ENCODE results near the gene MUC4. TPM values are rescaled to one million over a fixed set of nuclear protein-coding genes. Genes with fewer than 3 reads are reported as not detected.

MUC4 gene
- total and polyA plus RNA-seq, 2 experiments from 2014 or later = 1.3 TPM

- DNase-seq (ENCODE audit: low spot score) = no peak
These were observed 5.9 kb upstream of the MUC4 start for GRCh38 chr3:195817578-195818135.

More at GRCh38 chr3:195817578-195818135, 5.9 kb upstream of the MUC4 start:
- no peaks in the 10 kb centered on the region for H3K36me3 Mint-ChIP-seq (ENCODE audit: low read depth)
- Histone ChIP-seq H3K4me3 (no peak overlapping the region), H3K27me3 (ENCODE audit: insufficient read depth) (no peaks in the 10 kb centered on the region), H2AFZ (peak overlapping the region; percentile 23; the same call in 1 of the 2 replicates), H3K9me2 (ENCODE audit: insufficient read depth) (no peaks in the 10 kb centered on the region), H3F3A (replicated peaks; ENCODE audit: low read depth) (no peaks in the 10 kb centered on the region), H3K36me3 (ENCODE audit: insufficient read depth) (no peaks in the 10 kb centered on the region), H3K4me1 (ENCODE audit: insufficient read depth) (no peaks in the 10 kb centered on the region), H3K4me2 (no peak overlapping the region), H3K27ac (ENCODE audit: low read depth) (no peak overlapping the region), H4K20me1 (replicated peaks; ENCODE audit: insufficient read depth) (no peaks in the 10 kb centered on the region), H3K79me2 (replicated peaks; ENCODE audit: insufficient read depth) (no peaks in the 10 kb centered on the region)
- H3K4me3 Mint-ChIP-seq = no peak overlapping the region
- TF ChIP-seq ZNF331 (CRISPR knock-in tag; IDR thresholded peaks at IDR 0.05; ENCODE audit: low read depth) = no peak
- TF ChIP-seq STAT1 (IDR thresholded peaks at IDR 0.05; ENCODE audit: unreplicated experiment) = no peak
- TF ChIP-seq ETS1 (IDR thresholded peaks at IDR 0.05) = no peak
- no peak for TF ChIP-seq EZH2phosphoT487 (IDR thresholded peaks at IDR 0.05; ENCODE audit: unreplicated experiment)
- TF ChIP-seq JUNB (IDR thresholded peaks at IDR 0.05; ENCODE audit: unreplicated experiment) = no peak
- no peak for TF ChIP-seq NANOG (IDR thresholded peaks at IDR 0.05; ENCODE audit: borderline replicate concordance)
- TF ChIP-seq ZNF462 (CRISPR knock-in tag; IDR thresholded peaks at IDR 0.05) = no peak
- no peak for TF ChIP-seq CTCF (conservative IDR thresholded peaks at IDR 0.05; ENCODE audit: low read depth in 2 of 2)
- TF ChIP-seq POLR2AphosphoS5 (IDR thresholded peaks at IDR 0.05; ENCODE audit: low read depth) = no peak
- TF ChIP-seq CREB1 (CRISPR knock-in tag; IDR thresholded peaks at IDR 0.05; ENCODE audit: low read depth) = no peak
- no peak for TF ChIP-seq EZH2 (IDR thresholded peaks at IDR 0.05; ENCODE audit: low read depth, unreplicated experiment)
- TF ChIP-seq ZNF114 (CRISPR knock-in tag; IDR thresholded peaks at IDR 0.05) = no peak
- no peak for TF ChIP-seq REST (IDR thresholded peaks at IDR 0.05; ENCODE audit: unreplicated experiment)
- H3K4me1 Mint-ChIP-seq = peaks cover 3% of the 10 kb centered on the region; the same call in 1 of the 3 replicates
- H3K9me3 Mint-ChIP-seq = no peaks in the 10 kb centered on the region
- H3K27me3 Mint-ChIP-seq (ENCODE audit: insufficient read depth, low read depth, poor library complexity) = peaks cover 9% of the 10 kb centered on the region
- no peak overlapping the region for H3K27ac Mint-ChIP-seq
- no peak for ATAC-seq
